HG03439 (cell line): ENCODE results near the gene DUSP1.
A peak's percentile ranks its signal among the peaks of the same experiment; 100 is the strongest.

Experiments used
- ATAC-seq: cut with Tn5 transposase; IDR thresholded peaks from one replicate; pipeline ENCODE4 v1.9.1; 2021; ENCODE audit warnings: mild to moderate bottlenecking, moderate library complexity; ENCODE audit not compliant: unreplicated experiment

DUSP1 gene

DNA sequence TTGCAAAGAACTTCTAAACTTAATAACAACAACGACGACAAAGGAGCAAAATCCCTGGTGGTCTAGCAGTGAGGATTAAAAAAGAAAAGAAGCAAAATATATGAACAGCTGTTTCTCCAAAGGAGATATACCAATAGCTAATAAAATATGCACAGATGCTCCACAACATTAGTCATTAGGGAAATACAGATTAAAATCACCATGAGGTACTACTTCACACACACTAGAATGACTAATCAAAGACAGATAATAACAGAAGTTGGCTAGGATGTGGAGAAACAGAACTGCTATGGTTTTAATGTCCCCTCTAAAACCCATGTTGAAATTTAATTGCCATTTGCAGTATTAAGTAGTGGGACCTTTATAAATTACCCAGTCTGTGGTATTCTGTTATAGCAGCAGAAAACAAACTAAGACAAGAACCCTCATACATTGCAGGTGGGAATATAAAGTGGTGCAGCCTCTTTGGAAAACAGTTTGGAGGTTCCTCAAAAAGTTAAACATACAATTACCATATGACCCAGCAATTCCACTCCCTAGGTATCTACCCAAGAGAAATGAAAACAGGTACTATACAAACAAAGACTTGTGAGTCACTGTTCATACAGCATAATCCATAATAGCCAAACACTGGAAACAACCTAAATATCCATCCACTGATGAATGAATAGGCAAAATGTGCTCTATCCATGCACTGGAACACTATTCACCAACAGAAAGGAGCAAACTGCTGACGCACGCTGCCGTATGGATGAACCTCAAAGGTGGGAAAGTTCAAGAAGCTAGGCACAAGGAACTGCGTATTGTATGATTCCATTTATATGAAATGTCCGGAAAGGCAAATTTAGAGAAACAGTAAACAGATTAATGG is 11.4 kb upstream of the DUSP1 start:
- no peak for ATAC-seq

DNA sequence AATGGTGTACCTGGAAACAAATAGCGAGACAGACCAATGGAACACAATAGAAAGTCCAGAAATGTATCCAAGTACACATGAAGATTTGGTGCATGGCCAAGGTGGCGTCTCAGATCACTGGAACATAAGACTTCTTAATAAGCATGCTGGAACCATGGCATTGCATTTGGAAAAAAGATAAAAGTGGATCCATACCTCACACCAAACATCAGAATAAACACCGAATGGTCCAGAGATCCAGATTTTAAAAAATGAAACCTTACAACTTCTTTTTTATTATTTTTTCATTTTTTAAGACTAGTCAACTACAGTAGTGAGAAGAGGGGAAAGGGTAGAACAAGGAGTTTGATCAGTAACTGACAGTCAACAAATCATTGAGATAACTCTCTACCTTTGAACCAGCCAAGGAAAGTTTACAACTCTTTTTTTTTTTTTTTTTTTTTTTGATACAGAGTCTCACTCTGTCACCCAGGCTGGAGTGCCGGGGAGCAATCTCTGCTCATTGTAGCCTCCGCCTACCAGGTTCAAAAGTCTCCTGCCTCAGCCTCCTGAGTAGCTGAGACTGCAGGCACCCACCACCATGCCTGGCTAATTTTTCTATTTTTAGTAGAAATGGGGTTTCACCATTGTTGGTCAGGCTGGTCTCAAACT is 8.8 kb upstream of the DUSP1 start:
- ATAC-seq, result no peak

DNA sequence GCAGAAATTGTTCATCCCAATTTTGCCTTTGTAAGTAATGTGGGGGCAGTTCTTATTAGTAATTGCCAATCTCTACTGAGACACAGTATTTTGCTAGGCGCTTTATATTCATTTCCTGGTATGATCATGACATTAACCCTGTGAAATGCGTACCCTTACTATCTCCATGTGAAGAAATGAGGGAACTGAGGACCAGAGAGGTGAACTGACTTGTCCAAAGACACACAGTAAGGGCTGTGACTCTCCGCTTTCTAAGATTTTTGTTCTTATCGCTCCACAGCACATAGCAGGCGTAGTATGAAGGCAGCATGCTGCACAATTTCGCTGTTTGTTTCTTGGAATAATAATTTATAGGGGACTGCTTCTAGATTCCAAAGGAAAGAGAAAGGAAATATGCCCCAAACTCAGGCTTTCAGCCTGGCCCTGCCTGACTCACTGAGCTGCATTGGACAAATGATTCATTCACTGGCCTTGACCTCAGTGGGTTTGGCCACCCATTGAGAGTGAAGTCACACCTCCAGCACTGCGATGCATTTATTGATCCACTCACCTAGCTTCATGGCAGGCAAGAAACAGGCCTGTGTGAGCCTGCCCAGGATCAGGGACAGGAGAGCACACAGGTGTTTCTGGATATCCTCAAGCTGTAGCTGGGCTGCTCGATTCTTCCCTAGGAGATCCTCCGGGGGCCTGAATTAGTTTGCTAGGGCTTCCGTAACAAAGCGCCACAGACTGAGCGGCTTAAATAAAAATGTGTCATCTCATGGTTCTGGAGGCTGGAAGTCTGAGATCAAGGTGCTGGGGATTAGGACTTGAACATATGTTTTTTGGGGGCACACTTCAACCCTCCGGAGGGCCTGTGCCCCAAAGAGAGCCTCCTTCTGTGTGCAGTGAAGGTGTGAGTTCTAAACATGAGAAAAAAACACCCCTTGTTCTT is 7.2 kb upstream of the DUSP1 start:
- ATAC-seq, result no peak

DNA sequence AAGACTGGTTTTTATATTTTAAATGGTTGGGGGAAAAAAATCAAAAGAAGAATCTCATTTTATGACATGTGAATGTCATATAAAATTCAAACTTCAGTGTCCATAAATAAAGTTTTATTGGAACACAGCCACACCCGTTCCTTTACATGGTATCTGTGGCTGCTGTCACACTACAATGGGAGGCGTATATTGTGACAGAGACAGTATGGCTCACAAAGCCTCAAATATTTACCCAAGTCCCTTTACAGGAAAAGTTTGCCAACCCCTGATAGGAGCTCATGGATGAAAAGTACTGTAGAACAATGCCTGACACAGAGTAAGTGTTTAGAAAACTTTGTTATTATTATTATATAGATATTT is 5.2 kb upstream of the DUSP1 start:
- ATAC-seq, result no peak

DNA sequence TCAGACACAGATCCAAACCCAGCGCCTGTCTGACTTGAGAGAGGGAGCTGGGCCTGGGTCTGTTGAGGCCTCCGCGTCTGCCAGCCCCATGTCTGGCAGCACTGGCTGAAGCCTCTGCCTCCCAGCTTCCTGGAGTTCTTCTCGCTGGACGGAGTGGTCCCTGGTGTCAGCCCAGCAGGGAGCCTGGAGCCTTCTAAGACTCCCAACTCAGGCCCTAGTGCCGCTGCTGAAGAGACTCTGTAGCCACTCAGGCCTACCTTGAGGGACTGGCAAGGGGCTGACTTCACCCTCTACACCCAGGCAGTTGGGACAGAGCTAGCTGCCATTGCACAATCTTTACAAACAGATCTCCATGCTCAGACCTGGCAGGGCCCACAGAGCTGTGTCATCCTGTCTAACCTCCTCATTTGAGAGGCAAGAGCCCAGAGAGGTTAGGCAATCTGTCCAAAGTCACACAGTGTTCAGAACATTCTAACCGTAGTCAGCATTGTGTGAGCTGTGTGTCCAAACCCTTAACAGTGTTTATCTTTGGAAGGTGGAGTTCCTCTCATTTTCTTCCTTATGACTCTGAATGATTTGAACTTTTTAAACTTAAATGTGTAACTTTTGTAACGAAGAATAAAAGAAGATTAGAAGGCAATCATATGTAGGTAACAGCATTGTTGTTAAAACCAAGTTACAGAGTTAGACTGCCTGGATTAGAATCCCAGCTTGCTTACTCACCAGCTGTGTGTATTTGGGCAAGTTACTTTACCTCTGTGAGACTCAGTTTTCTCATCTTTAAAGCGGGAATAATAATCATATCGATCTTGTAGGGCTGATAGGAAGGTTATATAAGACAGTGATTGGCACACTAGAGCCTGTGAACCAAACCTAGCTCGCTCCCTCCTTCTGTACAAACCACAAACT is 4.6 kb upstream of the DUSP1 start:
- no peak for ATAC-seq

DNA sequence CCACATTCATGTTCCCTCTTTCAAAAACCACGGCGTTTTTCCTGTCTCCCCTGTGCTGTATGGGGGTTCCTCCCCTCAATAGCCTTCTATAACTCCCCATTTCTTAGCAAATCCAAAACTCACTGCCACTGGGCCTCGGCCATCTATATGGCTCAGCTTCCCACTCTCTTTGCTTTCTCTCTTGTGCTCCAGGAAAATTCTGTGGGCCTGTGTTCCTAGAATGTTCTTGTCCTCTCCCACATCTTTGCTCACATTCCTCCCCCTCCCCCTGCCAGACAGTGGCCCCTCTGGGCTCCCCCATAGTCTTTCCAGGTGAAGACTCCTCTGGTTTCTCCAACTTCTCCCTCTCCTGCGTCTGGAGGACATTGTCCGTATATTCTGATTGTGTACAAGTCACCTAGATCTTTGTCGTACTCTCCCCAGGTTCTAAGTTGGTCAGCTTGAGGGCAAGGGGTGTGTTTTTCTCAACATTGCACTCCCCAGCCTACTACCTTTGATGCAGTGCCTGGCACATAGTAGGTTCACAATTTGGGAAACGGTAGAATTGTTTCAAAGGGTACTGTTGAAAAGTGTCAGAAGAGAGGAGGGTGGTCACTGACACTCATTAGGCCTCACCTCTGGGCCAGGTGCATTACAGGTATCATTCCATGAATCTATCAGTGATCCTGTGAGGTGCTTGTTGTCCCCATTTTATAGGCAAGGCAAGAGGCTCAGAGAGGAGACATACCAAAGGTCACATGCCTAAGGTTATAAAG is 3.7 kb upstream of the DUSP1 start:
- ATAC-seq, result no peak

DNA sequence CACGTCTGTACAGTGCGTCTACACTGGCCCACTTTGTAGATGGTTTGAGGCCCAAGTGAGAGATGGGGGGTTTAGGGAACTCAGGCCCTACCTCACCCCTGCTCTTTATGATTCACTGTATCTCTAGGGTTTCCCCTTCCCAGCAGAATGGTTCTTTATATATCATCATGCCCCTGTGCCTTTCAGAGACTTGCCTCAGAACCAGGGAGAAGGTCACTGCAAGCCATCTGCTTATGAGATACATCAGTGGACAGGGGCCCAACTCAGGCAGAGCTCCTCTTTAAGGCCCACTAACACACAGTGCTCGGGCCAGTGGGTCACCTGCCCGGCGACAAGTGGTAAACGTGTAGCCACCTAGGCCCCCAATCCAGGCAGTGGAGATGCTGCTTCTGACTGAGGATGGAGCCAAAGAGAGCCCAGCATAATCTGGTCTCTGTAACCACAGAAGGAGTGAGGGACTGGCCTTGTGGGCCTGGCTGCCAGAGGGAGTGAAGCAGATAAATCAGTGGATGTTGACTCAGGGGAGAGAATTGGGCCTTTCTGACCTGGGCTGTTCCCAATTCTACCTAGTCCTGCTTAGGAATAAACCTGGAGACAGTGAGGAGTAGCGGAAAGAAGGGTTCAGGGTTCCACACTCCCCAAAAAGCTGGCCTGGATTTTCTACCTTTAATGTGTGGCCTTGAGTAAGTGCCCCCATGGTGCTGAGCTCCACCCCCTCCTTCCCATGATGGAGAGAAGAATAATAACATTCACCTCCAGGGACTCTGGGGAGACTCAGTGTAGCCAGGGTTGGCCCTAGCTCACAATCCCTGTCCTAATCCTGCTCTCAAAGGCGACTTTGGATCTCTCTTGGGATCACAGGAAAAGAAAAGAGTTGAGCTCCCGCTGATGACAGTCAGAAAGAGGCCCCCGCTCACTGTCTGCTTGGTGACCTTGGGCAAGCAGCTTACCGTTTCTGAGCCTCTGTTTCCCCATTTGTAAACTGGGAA is 2.8 kb upstream of the DUSP1 start:
- no peak for ATAC-seq

DNA sequence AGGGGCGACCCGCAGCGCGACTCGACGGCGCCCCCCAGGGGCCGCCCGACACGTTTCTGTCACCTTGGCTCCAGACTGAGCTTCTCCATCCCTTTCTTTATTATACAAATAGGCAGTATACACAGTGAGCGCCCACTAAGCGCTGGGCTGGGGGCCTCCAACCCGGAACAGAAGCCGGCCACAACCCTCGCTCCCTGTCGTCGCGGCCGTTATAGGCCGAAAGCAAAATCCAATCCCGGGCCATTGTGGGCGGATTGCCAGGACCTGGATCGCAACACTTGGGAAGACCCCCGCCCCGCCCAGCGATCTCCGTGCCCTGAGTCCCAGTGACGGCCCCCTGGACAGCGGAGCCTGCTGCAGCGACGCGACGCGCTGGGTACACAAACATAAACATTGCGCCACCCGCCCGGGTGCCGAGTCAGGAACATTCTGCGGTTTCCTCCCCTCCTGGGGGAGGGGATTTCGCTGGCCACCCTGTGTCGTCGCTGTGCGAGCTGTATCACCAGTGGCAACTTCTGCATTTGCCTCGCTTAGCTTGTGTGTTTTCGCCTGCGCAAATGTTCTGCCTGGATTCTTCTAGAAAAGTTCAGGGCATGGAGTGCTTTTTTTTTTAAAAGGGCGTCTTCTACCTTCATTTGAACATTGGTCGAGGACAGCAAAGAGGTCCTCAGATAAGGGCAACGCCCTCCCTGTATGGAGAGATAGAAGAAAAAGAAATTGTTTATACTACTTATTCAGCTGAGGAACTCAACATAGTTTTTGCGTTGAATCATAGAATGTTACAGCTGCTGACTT is 1.3 kb upstream of the DUSP1 start:
- peak; percentile 30 for ATAC-seq

DNA sequence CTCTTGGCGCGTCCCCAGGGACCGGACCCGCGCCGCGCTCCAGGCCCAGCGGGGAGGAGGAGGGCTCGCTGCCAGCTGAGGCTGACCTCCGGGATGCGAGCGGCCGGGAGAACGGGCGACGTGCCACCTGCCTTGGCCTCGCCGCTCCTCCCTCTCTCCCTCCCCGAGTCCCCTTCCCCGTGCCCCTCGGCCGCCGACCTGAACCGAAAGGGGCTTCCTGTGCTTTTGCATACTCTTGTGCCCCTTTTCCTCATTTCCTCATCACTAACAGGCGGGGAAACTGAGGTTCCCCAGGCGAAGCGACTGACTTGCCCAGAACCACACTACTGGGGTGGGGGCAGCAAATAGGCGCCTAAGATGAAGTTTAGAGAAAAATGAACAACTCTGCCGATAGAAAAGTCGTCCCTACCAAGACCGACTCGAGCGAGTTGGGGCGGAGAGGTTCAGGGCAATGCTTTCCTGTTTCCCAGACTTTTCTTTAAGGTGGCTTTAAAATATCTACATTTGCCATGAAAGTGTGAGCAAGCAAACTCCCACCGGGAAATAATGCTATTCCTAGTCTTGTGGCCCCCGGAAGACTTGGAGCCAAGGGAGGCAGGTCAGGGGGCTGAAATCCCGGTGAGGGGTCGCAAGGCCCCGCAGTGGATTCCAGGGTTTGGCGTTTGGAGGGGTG is 580 bp upstream of the DUSP1 start:
- no peak for ATAC-seq

DNA sequence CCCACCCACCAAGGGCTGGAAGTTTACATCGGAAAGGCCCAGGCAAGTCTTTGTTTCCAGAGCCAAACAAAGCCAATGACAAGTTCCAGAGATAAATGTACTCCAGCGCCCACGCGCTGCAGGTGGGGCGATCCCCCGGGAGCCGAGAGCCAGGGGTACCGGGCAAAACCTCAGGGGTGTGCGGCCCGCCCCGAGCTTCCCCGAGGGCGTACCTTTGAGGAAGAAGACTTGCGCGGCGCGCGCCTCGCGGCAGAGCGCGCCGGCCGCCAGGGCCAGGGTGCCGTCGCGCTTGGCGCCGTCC is 671 bp downstream of the DUSP1 start:
- ATAC-seq, result no peak

DNA sequence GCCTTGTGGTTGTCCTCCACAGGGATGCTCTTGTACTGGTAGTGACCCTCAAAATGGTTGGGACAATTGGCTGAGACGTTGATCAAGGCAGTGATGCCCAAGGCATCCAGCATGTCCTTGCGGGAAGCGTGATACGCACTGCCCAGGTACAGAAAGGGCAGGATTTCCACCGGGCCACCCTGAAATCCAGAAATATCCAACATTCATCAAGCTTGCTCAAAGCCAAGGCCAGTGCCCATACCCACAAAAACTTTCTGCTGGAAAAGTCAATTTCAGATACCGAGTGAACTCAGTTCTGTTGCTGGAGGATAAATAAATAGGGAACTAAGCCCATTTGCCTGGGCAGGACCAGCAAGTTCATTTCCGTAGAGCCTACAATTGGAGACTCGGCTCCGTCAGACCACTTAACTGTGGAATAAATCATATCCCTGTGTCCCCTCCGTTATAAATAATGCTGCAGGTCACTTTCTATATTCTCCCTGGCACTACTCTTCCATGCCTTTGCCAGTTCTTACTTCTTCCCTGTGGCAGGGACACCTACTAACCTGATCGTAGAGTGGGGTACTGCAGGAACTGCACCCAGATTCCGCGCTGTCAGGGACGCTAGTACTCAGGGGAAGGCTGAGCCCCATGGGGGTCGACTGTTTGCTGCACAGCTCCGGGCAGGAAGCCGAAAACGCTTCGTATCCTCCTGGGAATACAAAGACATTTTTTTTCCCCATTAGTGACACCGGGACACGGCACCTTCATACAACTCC is 1.2 kb downstream of the DUSP1 start:
- ATAC-seq, result no peak

DNA sequence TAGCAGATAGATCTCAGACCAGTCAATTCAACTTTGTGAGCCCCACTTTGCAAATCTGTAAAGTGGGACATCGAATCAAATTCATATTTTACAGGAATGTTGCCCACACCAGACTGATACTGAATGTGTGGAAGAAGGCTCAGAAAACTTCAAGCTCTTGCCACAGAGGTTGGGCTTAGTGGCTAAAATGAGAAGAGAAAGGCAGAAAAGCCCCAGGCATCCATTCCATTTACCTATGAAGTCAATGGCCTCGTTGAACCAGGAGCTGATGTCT is 1.7 kb downstream of the DUSP1 start:
- no peak for ATAC-seq

DNA sequence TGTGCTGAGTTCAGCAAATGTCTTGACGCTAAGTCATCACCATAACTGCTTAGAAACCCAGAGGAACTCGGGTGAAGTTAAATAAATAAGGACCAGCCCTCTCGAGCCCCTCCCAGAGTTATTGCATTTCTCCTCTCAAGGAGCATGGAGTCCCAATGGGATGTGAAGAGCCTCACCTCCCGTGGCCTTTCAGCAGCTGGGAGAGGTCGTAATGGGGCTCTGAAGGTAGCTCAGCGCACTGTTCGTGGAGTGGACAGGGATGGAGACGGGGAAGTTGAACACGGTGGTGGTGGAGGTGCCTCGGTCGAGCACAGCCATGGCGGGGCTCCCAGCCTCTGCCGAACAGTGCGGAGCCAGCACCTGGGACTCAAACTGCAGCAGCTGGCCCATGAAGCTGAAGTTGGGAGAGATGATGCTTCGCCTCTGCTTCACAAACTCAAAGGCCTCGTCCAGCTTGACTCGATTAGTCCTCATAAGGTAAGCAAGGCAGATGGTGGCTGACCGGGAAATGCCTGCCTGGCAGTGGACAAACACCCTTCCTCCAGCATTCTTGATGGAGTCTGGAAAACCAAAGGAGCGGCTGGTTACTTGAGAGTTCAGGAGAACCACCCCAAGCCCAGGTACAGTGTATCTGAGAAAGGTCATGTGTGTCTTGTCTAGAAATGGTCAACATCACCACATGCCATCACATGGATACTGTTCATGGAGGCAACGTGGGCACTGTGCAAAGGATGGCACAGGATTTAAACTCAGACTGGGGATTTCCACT is 2.2 kb downstream of the DUSP1 start:
- no peak for ATAC-seq

DNA sequence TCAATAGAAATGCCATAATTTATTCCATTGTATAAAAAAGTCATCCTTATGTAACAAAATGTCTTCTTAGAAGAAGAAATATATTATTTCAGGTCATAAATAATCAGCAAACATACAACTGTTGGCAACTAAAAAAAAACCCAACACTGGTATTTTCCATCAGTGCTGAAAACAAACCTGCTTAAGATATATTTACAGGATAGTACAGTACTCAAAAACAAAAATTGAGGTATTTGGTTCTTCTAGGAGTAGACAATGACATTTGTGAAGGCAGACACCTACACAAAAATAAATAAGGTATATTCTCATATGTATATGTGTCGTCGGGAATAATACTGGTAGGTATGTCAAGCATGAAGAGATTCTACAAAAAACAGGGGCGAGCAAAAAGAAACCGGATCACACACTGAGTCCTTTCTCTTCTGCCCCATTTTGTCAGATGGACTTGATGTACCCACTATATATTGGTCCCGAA is 2.9 kb downstream of the DUSP1 start:
- ATAC-seq, result no peak

DNA sequence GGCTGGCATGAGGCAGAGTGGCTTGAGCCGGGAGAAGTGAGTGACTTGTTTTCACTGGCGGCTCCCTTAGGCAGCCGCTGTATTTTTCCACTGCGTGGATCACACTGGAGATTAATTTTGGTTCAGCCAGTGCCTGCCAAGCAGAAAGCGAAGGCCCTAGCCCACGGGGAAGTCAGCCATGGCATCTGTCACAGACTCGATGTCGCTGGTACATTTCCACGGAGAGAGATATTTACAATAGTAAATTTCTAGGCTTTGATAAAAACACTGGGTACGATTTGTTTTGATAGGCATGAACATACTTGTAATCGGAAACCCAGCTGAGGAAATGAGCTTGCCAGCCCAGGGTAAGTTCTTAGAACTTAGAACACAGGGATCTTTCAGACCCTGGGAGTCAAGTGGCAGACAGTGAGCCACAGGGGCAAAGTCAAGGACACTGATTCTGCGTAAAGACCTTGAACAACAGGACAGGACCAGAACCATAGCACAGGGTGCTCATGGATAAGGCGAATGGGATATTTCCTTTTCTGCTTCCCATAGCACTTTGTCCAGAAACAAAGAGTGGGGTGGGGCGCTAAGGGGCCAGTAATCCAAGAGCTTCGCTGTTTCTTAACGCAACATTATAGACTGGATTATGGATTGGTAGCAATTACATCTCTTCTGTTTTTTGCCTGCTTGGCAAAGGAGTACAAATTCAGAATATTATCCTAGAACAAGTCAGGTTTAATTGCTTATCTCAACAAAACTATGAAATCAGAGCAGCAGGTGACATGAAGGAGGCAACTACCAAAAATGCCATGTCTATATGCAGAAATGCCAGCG is 4.5 kb downstream of the DUSP1 start:
- no peak for ATAC-seq
